MM.1S (cell line): ENCODE data around the gene OTULINL.

Source experiments
- CTCF ChIP-seq: fragments of 300-600 bp; sonication (generic); IDR thresholded peaks from 2 replicates; pipeline ENCODE4 v1.5.1; 2016; ENCODE audit warnings: antibody characterized with exemption, low read length, mixed read lengths
- EZH2phosphoT487 ChIP-seq: fragments of 300-600 bp; sonication (generic); IDR thresholded peaks from 2 replicates; pipeline ENCODE4 v1.6.1; 2018; ENCODE audit warnings: antibody characterized with exemption, low read length

GRCh38 chr5:14655146-14655741 is 73.7 kb downstream of the OTULINL start:
- no peak for TF ChIP-seq CTCF
- no peak for TF ChIP-seq EZH2phosphoT487
